Measurements from ENCODE around the gene NFIC.
A peak's percentile ranks its signal among the peaks of the same experiment; 100 is the strongest.

Gene NFIC

GRCh38 chr19:3471954-3472655 lies 105.7 kb downstream of the NFIC start:
- DNase-seq = no peak

- no peak for DNase-seq
Observed at GRCh38 chr19:3474010-3474409, 107.6 kb downstream of the NFIC start.

- DNase-seq = no peak
Observed at GRCh38 chr19:3474614-3475013, 108.2 kb downstream of the NFIC start.

- DNase-seq = no peak
Observed at GRCh38 chr19:3475449-3475848, 109.1 kb downstream of the NFIC start.

GRCh38 chr19:3476830-3477229 lies 110.4 kb downstream of the NFIC start:
- DNase-seq = no peak

GRCh38 chr19:3477506-3477905 lies 111.1 kb downstream of the NFIC start:
- no peak for DNase-seq

- DNase-seq = no peak
Observed at GRCh38 chr19:3477951-3478350, 111.6 kb downstream of the NFIC start.

- DNase-seq = peak; percentile 86
Observed at GRCh38 chr19:3478409-3479176, 112.2 kb downstream of the NFIC start.

- peak; percentile 90 for DNase-seq
Observed at GRCh38 chr19:3479177-3479833, 112.9 kb downstream of the NFIC start.

GRCh38 chr19:3479834-3480215 lies 113.4 kb downstream of the NFIC start:
- no peak for DNase-seq

- no peak for DNase-seq
Observed at GRCh38 chr19:3480383-3481091, 114.2 kb downstream of the NFIC start, which contains the start of gene SMIM24. SMIM24 (minus strand) TSS chr19:3480525; CDS start chr19:3480463, 62 bp downstream.

GRCh38 chr19:3481241-3482090 lies 115.1 kb downstream of the NFIC start:
- no peak for DNase-seq

GRCh38 chr19:3482507-3483225 lies 116.3 kb downstream of the NFIC start:
- DNase-seq = no peak

- no peak for DNase-seq
Observed at GRCh38 chr19:3483226-3483628, 116.8 kb downstream of the NFIC start, which contains the start of gene SMIM44. SMIM44 (minus strand) TSS chr19:3483441; CDS start chr19:3483403, 38 bp downstream.

GRCh38 chr19:3491396-3492119 lies 125.2 kb downstream of the NFIC start:
- no peak for DNase-seq

- no peak for DNase-seq
Observed at GRCh38 chr19:3492131-3492839, 125.9 kb downstream of the NFIC start.

- DNase-seq = no peak
Observed at GRCh38 chr19:3492919-3493318, 126.5 kb downstream of the NFIC start.

GRCh38 chr19:3493651-3494050 lies 127.3 kb downstream of the NFIC start:
- DNase-seq = no peak

- no peak for DNase-seq
Observed at GRCh38 chr19:3494051-3494450, 127.7 kb downstream of the NFIC start.

- no peak for DNase-seq
Observed at GRCh38 chr19:3494559-3494958, 128.2 kb downstream of the NFIC start.
